GM12864 (cell line): ENCODE data around the gene UTP25.

ENCODE experiments used
- DNase-seq: peaks from one replicate; pipeline ENCODE4 v3.0.0-alpha.2; 2011; ENCODE audit warnings: low read depth
- H3K4me3 ChIP-seq: 2 replicates; pipeline ENCODE4 v1.5.1; 2011; ENCODE audit warnings: mild to moderate bottlenecking, low read depth, low read length, control low read depth
- TF ChIP-seq, protein P1 (sequence below): IDR thresholded peaks from 2 replicates; pipeline ENCODE4 v1.5.1; 2011; ENCODE audit warnings: low read depth, mild to moderate bottlenecking, moderate library complexity, low read length, control low read depth, inconsistent platforms; ENCODE audit errors: missing control alignments

Gene UTP25

DNA sequence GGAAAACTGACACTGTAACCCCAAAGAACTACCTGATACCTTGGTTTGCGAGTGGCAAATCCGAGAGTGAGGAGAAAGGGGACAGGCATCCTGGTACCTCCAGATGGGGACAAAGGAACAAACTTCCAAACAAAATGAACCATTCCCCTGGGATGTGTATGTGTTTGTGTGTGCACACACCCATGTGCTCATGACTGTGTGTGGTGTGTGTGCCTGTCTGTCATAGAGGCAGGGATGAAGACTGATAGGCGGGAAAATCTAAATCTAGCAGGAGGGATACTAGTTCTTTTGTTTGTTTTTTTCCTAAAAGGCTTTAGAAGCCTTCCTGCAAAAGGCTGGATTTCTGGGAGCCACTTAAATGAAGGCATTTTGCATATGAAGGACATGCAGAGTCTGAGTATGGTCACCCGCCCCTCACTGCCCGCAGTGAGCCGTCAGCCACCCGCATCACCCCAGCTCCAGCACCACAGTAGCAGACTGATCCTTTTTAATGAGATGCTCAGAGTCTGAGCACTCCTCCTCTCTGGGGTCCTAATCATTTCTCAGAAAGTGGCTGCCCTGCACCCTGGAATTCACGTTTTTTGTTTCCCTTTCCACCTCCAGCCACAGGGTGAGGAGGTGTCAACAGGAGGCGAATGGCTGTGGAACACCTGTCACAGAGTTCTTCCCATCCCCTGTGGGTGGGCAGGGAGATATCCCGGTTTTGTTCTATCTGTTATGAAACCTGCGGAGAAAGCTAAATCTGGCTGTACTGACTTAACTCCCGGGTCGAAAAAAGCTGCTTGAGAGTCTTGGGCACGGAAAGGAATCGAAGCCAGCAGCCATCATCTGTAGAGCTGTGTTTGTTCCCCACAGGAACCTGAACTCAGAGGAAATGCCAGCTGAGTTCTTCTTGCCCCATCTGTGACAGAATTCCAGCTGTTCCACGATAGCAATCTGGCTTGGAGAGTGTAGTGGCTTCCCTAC is 34.9 kb downstream of the UTP25 start:
- DNase-seq, result no peak
- H3K4me3 ChIP-seq, result no peak overlapping the region
- TF ChIP-seq, protein P1, sequence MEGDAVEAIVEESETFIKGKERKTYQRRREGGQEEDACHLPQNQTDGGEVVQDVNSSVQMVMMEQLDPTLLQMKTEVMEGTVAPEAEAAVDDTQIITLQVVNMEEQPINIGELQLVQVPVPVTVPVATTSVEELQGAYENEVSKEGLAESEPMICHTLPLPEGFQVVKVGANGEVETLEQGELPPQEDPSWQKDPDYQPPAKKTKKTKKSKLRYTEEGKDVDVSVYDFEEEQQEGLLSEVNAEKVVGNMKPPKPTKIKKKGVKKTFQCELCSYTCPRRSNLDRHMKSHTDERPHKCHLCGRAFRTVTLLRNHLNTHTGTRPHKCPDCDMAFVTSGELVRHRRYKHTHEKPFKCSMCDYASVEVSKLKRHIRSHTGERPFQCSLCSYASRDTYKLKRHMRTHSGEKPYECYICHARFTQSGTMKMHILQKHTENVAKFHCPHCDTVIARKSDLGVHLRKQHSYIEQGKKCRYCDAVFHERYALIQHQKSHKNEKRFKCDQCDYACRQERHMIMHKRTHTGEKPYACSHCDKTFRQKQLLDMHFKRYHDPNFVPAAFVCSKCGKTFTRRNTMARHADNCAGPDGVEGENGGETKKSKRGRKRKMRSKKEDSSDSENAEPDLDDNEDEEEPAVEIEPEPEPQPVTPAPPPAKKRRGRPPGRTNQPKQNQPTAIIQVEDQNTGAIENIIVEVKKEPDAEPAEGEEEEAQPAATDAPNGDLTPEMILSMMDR, result no peak

DNA sequence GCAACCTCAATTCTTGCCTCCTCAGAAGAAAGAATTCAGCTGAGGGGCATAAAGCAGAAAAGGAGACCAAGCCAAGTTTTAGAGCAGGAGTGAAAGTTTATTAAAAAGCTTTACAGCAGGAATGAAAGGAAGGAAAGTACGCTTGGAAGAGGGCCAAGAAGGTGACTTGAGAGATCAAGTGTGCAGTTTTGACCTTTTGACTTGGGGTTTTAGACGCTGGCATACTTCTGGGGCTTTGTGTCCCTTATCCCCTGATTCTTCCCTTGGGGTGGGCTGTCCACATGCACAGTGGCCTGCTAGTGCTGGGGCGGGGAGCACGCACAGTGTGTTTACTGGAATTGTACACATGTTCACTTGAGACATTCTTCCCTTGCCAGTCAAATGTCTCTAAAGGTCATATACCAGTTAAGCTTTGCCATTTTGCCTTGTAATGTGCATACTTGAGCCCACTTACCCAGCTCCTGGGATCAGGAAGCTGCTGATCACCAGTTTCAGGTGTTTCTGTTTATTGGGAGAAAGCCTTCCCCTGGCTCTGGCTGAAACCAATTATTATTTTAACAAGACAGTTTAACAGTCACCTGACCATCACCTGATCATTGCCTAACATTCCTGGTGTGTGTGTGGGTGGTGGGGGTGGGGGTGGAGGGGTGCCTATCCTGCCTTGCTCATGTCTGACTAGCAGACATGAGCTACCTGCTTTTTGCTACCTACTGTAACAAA is 36.2 kb downstream of the UTP25 start:
- H3K4me3 ChIP-seq, result no peak overlapping the region
- TF ChIP-seq, protein P1, result no peak
- no peak for DNase-seq

DNA sequence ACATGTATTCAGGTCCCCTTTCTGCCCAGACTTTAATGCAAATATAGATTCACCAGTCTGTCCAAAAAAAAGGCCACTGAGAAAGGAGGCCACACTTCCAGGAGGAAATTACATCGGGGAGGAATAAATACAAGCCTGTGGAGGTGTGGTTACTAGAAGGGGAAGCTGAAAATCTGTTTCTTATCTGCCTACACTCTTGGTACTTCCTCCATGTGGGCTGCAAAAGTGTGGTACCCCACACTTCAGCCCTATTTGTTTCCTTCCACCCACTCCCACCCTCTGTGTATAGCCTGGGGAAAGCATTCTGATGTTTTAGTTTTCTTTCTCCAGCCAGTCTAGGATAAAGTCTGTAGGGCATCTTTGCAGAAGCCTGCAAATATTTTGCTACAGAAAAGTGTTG is 38.4 kb downstream of the UTP25 start:
- TF ChIP-seq, protein P1, result no peak

DNA sequence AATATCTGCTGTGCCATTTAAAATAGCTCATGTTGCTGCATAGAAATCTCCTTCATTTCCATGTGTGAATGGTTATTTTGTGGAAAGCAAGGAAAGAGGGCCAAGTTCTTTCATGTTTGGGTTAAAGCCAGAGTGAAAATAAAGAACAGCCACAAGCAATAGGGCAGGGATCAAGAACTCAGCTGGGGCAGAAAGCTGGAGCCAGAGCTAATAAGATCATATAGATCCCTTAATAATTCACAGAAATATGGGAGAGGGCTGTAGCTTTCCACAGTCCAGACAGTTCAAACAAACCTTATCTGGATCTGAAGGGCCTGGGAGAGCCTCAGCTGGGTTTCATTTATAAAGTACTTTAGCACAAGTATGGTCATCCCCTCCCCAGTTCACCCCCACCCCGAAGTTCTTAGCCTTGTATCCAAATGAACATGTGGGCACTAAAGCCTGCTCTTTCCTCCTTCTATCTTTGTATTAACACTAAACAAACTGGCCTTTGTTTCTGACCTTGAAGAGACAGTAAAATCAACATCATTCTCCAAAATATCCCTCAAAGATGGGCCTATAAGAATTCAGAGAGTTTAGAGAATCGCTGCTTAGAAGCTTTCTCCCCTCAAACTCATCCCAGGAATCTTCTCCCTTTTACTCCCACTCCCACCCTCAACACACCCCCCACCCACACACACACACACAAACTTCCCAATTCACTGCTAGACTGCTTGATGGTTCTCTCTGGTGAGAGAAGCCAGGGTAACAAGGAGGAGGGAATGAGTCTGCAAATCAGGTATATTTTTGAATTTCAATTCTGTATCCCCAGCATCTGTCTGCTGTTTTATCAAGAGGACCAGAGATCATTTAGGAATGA is 41.7 kb downstream of the UTP25 start:
- TF ChIP-seq, protein P1, result no peak
- DNase-seq, result no peak

More for the DNA sequence above, 38.4 kb downstream of the UTP25 start:
- H3K4me3 ChIP-seq, result no peak overlapping the region
- no peak for DNase-seq

DNA sequence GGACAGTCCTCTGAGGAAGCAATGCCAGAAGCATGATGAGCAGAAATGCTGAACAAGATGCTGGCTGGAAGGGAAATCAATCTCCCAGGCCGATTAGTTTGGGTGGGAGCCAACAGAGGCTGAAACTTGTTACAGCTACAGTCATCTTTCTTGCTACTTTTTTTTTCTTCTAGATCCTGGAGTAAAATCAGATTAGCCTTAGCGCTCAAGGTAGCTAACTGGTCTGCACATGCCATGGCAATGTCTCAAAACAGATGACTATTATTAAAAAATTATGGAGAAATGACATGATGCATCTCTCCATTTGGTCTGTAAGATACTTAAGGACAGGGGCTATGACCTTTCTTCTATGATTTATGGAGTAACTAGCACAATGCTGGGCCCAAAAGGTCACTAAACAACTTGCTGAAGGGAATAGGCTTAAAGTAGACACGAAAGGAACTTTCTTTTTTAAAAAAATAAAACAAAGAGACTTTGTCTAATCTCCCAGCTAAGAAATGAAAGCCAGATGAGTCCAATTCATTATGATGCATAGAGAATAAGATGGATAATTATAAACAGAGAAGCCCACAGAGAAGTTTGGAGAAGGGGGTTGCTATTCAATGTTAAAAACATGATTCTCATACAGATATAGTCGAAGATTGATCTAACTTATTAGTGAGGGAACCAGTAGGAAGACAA is 42.5 kb downstream of the UTP25 start:
- no peak for DNase-seq
- TF ChIP-seq, protein P1, result no peak
- no peak overlapping the region for H3K4me3 ChIP-seq

More for the DNA sequence above, 41.7 kb downstream of the UTP25 start:
- H3K4me3 ChIP-seq, result no peak overlapping the region

DNA sequence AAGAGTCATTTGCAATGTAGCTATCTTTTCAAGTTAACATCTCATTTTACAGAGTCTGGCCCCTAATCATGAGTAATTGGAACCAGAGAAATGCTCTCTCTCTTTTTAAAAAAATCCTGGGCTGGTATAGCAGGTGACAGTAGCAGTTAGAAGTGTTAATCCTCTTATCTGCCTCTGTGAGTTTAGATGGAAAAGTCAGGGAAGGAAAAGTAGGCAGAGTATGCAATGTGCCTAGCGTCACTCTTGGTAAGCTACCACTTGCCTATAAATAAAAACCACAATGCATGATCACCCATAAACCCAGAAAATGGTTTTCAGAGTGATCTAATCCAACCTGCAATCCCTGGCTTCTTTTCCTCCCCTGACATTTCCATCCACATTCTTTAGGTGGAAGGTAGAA is 43.2 kb downstream of the UTP25 start:
- no peak overlapping the region for H3K4me3 ChIP-seq
- TF ChIP-seq, protein P1, result no peak
- no peak for DNase-seq
